ENCODE measurements around the gene CAPN7.

Gene CAPN7

GRCh38 chr3:15301761-15302160 is 95.7 kb downstream of the CAPN7 start:
- DNase-seq: no peak

All from RPMI8226 (cell line).